CD14-positive monocyte (primary cell): Measurements from ENCODE around the gene SNX11. TPM values are rescaled to one million over a fixed set of nuclear protein-coding genes. Genes with fewer than 3 reads are reported as not detected.

ENCODE experiments used
- DNase-seq, 3 donors: peaks; one replicate each; pipeline ENCODE4 v3.0.0-alpha.2; 2011 to 2022
- H2AFZ ChIP-seq: 2 replicates; pipeline ENCODE4 v1.6.0; 2012; ENCODE audit warnings: mild to moderate bottlenecking, low read depth, low read length, inconsistent platforms; ENCODE audit not compliant: insufficient read depth, poor library complexity, severe bottlenecking
- H3K27ac ChIP-seq, 2 donors: 1 replicate in 1 of 2; 2 replicates in 1 of 2; pipeline ENCODE4 v1.5.1; 2012 to 2013; ENCODE audit warnings: low read length in 2 of 2, control low read depth in 1 of 2, inconsistent platforms in 1 of 2, low read depth in 1 of 2, mild to moderate bottlenecking in 1 of 2
- H3K27me3 ChIP-seq, 2 donors: one replicate each; pipeline versions ENCODE4 v1.6.0 to v1.6.1; 2011 to 2013; ENCODE audit warnings: low read length in 2 of 2; ENCODE audit not compliant: control insufficient read depth in 2 of 2, insufficient read depth in 2 of 2
- H3K36me3 ChIP-seq, 2 donors: replicated peaks in 1 of 2; 1 replicate in 1 of 2; 2 replicates in 1 of 2; pipeline versions ENCODE4 v1.5.1 to v1.6.1; 2012 to 2013; ENCODE audit warnings: low read length in 2 of 2, control low read depth in 1 of 2, inconsistent platforms in 1 of 2, mild to moderate bottlenecking in 1 of 2; ENCODE audit not compliant: insufficient read depth in 2 of 2, control insufficient read depth in 1 of 2
- H3K4me1 ChIP-seq, 2 donors: 1 replicate in 1 of 2; 2 replicates in 1 of 2; pipeline versions ENCODE4 v1.5.1 to v1.6.1; 2012 to 2013; ENCODE audit warnings: low read length in 2 of 2, control low read depth in 1 of 2, inconsistent platforms in 1 of 2, mild to moderate bottlenecking in 1 of 2, moderate library complexity in 1 of 2; ENCODE audit not compliant: insufficient read depth in 2 of 2, control insufficient read depth in 1 of 2
- H3K4me2 ChIP-seq: replicated peaks from 2 replicates; pipeline ENCODE3; 2012; ENCODE audit warnings: low read length, moderate library complexity, mild to moderate bottlenecking; ENCODE audit not compliant: poor library complexity, severe bottlenecking; ENCODE audit errors: extremely low read depth
- H3K4me3 ChIP-seq, 3 experiments: fragments of 200-600 bp in 1 of 3; sonication (generic) in 1 of 3; replicated peaks in 1 of 3; 1 replicate in 2 of 3; 2 replicates in 1 of 3; pipeline ENCODE4 v1.5.1; 2011 to 2013; ENCODE audit warnings: low read length in 3 of 3, mild to moderate bottlenecking in 3 of 3, control low read depth in 2 of 3, low read depth in 2 of 3, inconsistent platforms in 1 of 3, moderate library complexity in 1 of 3
- H3K79me2 ChIP-seq: 2 replicates; pipeline ENCODE4 v1.6.0; 2012; ENCODE audit warnings: mild to moderate bottlenecking, control low read depth, inconsistent platforms, low read length, moderate library complexity; ENCODE audit not compliant: insufficient read depth
- H3K9ac ChIP-seq: 2 replicates; pipeline ENCODE4 v1.6.0; 2017; ENCODE audit warnings: low read length, mild to moderate bottlenecking; ENCODE audit not compliant: insufficient read depth, poor library complexity, severe bottlenecking
- H3K9me3 ChIP-seq, 2 donors: replicated peaks in 1 of 2; 1 replicate in 1 of 2; 2 replicates in 1 of 2; pipeline versions ENCODE4 v1.5.1 to v1.6.1; 2012 to 2013; ENCODE audit warnings: low read length in 2 of 2, control low read depth in 1 of 2; ENCODE audit not compliant: control insufficient read depth in 1 of 2, insufficient read depth in 1 of 2
- H4K20me1 ChIP-seq: 2 replicates; pipeline ENCODE4 v1.6.0; 2012; ENCODE audit warnings: mild to moderate bottlenecking, low read length, control low read depth, moderate library complexity; ENCODE audit not compliant: insufficient read depth
- H3K27ac Mint-ChIP-seq, 7 donors: one replicate each; pipeline ENCODE4 v1.8.0; 2020; ENCODE audit warnings: mild to moderate bottlenecking in 7 of 7, mixed read lengths in 7 of 7, moderate library complexity in 6 of 7, inconsistent platforms in 2 of 7
- H3K27me3 Mint-ChIP-seq, 3 donors: one replicate each; pipeline ENCODE4 v1.8.0; 2021 to 2022; ENCODE audit warnings: low read depth in 3 of 3, mild to moderate bottlenecking in 3 of 3, mixed read lengths in 3 of 3, moderate library complexity in 3 of 3, inconsistent platforms in 1 of 3
- H3K36me3 Mint-ChIP-seq, 2 donors: one replicate each; pipeline ENCODE4 v1.8.0; 2020; ENCODE audit warnings: mixed read lengths in 2 of 2, inconsistent platforms in 1 of 2, mild to moderate bottlenecking in 1 of 2
- H3K4me1 Mint-ChIP-seq: one replicate; pipeline ENCODE4 v1.8.0; 2020; ENCODE audit warnings: mild to moderate bottlenecking, mixed read lengths
- H3K4me3 Mint-ChIP-seq, 2 donors: one replicate each; pipeline ENCODE4 v1.8.0; 2020; ENCODE audit warnings: mild to moderate bottlenecking in 2 of 2, mixed read lengths in 2 of 2, moderate library complexity in 1 of 2
- H3K9me3 Mint-ChIP-seq, 7 donors: one replicate each; pipeline ENCODE4 v1.8.0; 2020 to 2022; ENCODE audit warnings: mixed read lengths in 7 of 7, mild to moderate bottlenecking in 6 of 7, moderate library complexity in 6 of 7, inconsistent platforms in 2 of 7
- WGBS: methylation state at CpG from one replicate; pipeline ENCODE4 v1.1.5; 2013; ENCODE audit warnings: missing lambda C conversion rate; ENCODE audit not compliant: insufficient coverage; 5-methylcytosine and 5-hydroxymethylcytosine counted together
- intact Hi-C, 2 donors: fragments of 100-400 bp; cut with micrococcal nuclease; formaldehyde crosslinking; loops; one replicate each; pipeline versions ENCODE4 v1.15.0 to v1.15.1; 2023
- polyA minus RNA-seq: library from RNA; depleted of rRNA, polyadenylated mRNA; stranded (reverse); fragments of >200 nt; gene quantifications from 2 replicates; pipeline ENCODE4 v1.2.3, GENCODE V29; 2012
- polyA plus RNA-seq, 3 donors: library from polyadenylated mRNA; depleted of rRNA in 1 of 3; unstranded in 2 of 3; stranded (reverse) in 1 of 3; fragments of 300-500 nt in 2 of 3; fragments of >200 nt in 1 of 3; fragmentation: Illumina TruSeq in 2 of 3; gene quantifications; 1 replicate in 2 of 3; 2 replicates in 1 of 3; pipeline ENCODE4 v1.2.3, GENCODE V29; 2012 to 2021
- total RNA-seq, 12 experiments: library from RNA in 1 of 12; stranded (reverse) in 1 of 12; fragments of 120-200 nt in 1 of 12; gene quantifications; one replicate each; pipeline ENCODE4 v1.2.4 and lab custom pipeline; 2013 to 2026; ENCODE audit warnings: mixed read lengths in 6 of 12, inconsistent platforms in 1 of 12
- TF ChIP-seq, protein P1 (sequence below): fragments of 200-600 bp; IDR thresholded peaks from one replicate; pipeline ENCODE4 v1.8.0; 2022; ENCODE audit warnings: antibody characterized with exemption, mild to moderate bottlenecking

The SNX11 gene, protein sequence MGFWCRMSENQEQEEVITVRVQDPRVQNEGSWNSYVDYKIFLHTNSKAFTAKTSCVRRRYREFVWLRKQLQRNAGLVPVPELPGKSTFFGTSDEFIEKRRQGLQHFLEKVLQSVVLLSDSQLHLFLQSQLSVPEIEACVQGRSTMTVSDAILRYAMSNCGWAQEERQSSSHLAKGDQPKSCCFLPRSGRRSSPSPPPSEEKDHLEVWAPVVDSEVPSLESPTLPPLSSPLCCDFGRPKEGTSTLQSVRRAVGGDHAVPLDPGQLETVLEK
- total RNA-seq (2013): 28.1 TPM
- polyA plus RNA-seq (10 to 100 TPM; 34.3 to 49.3 (median 48.4) TPM), polyA minus RNA-seq (11.5 and 14.3 TPM in 2 replicates), total RNA-seq (lab: John Stamatoyannopoulos, UW) (15.2 to 26.1 (median 19.4) reads per million in 11 experiments)

DNA sequence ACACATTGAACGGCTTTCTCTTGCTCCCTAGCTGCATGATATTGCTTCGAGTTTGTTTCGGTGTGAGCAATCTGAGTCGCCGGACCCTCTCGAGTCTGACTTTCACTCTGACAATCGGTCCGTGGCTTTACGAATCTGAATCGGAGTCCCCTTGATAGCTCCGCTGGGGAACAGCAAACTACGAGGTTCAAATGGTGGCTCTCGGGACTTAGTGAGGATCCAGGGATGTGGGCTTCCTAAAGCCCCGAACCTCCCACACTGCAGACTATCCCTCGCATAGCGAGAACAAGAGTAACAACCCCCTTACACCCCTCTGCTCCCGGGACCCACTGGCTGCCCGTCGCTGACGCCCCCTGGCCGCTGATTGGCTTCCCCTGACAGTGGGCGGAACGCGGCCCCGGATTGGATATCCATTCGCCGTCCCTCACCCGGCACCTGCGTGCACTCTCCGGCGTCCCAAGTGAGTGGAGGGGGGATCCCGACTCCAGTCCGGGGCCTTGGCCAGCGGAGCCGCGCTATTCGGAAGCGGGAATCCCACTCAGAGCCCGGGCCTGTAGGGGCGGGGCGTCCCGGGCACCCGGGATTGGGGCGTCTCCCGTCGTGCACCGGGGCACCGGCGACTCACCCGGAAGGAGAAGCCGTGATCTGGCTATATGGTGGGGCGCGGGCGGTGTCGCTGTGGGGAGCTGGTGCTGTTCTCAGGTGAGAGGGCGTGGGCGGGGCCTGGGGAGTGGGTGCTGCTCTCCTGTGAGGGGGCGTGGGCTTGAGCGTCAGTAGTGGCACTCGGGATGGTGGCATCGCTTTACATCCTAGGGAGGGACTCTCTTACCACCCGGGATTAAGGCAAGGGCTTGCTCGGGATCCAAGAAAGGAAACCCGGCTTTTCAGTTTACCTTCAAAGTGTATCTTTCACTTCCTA is at the start of gene SNX11:
Gene SNX11 (plus strand): TSS at position 630 of the 919 bp plus-strand sequence. CDS start 4,278 bp downstream, outside the sequence.
- Histone ChIP-seq H2AFZ (peak within 1 kb of the TSS; percentile 90), H3K27me3 (no peaks in the 10 kb centered on the region), H3K36me3 (no peaks in the 10 kb centered on the region), H3K4me1 (peaks cover 67 to 79% of the 10 kb centered on the region in 2 donors), H3K4me2 (peak within 1 kb of the TSS; percentile 91), H4K20me1 (peaks cover 17% of the 10 kb centered on the region), H3K27ac (peak within 1 kb of the TSS; percentile 76 to 94), H3K79me2 (peaks cover 53% of the 10 kb centered on the region), H3K9me3 (peaks cover 0 to 6% of the 10 kb centered on the region in 2 donors), H3K4me3 (peak within 1 kb of the TSS; percentile 75 to 98 (median 87)), H3K9ac (peak within 1 kb of the TSS; percentile 90)
- Mint-ChIP-seq H3K4me3 (peak within 1 kb of the TSS; percentile 98 to 99), H3K27ac (peak within 1 kb of the TSS; percentile 88 to 97 (median 94)), H3K36me3 (peaks cover 8 to 14% of the 10 kb centered on the region in 2 donors), H3K4me1 (peaks cover 72% of the 10 kb centered on the region), H3K27me3 (peaks cover 0 to 5% (median 0%) of the 10 kb centered on the region in 3 donors), H3K9me3 (peaks cover 0 to 9% (median 6%) of the 10 kb centered on the region in 7 donors)
- TF ChIP-seq, protein P1, sequence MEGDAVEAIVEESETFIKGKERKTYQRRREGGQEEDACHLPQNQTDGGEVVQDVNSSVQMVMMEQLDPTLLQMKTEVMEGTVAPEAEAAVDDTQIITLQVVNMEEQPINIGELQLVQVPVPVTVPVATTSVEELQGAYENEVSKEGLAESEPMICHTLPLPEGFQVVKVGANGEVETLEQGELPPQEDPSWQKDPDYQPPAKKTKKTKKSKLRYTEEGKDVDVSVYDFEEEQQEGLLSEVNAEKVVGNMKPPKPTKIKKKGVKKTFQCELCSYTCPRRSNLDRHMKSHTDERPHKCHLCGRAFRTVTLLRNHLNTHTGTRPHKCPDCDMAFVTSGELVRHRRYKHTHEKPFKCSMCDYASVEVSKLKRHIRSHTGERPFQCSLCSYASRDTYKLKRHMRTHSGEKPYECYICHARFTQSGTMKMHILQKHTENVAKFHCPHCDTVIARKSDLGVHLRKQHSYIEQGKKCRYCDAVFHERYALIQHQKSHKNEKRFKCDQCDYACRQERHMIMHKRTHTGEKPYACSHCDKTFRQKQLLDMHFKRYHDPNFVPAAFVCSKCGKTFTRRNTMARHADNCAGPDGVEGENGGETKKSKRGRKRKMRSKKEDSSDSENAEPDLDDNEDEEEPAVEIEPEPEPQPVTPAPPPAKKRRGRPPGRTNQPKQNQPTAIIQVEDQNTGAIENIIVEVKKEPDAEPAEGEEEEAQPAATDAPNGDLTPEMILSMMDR: no peak
- DNase-seq: peak; percentile 63 to 80 (median 73)
- WGBS: 0% methylated on average over 52 of the region's 64 CpGs
- intact Hi-C loops: loop anchor here in 1 of 2 donors (10.0 kb wide), 1 partner anchor 133 kb away; the partner anchor contains the start of gene CDK5RAP3
